ENCODE measurements around the gene NME5.
"Not testable (repeated sequence)": the region's sequence is repeated elsewhere in the genome, so short reads cannot be mapped to it uniquely, and the experiment has no call there.

The NME5 gene

DNA sequence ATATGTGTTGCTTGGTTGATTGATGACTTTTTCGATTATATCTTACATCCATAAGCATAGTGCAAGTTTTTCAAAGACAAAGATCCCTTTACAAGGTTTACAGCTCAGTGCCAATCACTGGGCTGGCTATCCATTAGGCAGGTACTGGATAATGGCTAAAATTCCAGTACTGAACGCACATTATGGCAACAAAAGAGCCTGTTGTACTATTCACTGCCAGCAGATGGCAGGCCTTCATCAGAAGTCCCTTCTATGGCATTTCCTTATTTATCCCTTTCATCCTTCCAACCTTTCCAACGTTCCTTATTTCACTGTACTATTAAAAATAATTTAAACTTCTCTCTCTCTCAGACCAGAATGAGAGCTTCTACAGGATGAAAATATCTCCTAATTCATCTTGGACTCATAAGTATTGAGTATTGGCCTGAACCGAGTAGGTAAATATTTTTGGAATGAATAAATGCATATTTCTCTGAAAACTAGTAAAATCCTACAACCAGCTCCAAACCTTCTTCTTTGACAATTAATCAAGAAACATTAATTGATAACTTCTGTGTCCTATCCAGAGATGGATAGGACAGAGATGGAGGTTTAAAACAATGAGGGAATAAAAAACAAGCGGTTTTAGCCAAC lies 62.0 kb downstream of the NME5 start:
- peak; percentile 7 for DNase-seq (ENCODE audit: low read depth)

DNA sequence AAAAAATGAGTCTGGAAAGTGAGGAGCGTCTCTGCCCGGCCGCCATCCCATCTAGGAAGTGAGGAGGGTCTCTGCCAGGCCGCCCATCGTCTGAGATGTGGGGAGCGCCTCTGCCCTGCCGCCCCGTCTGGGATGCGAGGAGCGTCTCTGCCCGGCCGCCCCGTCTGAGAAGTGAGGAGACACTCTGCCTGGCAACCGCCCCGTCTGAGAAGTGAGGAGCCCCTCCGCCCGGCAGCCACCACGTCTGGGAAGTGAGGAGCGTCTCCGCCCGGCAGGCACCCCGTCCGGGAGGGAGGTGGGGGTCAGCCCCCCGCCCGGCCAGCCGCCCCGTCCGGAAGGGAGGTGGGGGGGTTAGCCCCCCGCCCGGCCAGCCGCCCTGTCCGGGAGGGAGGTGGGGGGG lies 69.2 kb downstream of the NME5 start:
- not testable (repeated sequence) for DNase-seq (ENCODE audit: low read depth)

DNA sequence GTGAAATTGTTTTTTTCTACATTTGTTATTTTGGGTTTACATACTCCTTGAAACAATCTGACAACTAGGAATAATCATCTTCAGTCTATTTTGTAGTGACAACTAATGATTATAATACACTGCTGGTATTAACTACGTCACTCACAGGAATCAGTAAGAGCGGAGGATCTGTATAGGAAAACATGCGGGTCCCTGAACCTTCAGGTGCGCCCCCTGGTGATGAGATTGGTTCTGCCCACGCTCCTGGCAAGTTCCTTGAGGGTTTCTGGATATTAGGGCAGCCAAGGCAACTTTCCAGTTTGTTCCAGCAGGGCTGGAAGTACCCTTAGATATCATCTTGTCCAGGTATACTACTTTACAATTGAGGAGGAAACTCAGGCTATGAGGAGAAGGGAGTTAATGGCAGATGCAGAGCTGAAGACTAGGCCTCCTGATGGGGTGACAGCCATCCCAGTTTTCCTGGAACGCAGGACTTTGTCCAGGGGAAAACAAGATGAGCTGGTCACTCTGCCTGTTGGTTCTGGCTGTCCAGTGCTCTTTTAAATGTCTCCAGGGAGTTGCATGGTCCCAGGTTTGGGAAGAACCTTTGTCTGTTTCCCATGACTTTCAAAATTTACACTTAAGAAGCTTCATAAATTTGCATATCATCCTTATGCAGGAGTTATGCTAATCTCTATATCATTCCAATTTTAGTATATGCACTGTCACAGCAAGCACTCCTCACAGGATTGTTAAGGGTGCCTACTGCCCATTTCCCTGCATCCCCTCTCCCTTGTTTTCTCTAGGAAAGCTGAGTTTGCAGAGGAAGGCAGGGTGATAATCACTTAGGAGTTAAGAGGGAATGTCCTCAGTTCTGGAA lies 70.3 kb downstream of the NME5 start:
- peak; percentile 27 for DNase-seq (ENCODE audit: low read depth)

DNA sequence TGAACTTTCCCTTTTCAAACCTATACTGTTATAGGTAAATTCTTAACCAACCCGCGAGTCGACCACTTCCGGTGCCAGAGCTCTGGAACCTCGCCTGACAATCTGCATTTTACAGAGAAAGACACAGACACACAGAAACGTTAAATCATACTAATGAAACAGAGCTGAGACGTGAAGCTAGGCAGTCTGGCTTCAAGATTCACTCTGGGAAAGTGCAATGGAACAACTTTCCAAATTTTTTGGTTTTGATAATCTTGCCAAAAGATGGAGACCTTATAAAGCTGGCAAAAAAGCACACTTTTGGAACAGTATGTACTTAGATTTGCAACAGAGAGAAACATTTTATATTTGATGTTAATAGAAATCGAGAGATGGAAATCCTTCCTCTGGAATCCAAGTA lies 71.3 kb downstream of the NME5 start:
- DNase-seq (ENCODE audit: low read depth): no peak

All from HS-27A (cell line).